Activated naive CD8-positive, alpha-beta T cell treated with anti-CD3 and anti-CD28 coated beads, Interleukin-2, amount 10 ng/mL, durations not matched to agents 7 days and 5 days (primary cell): ENCODE data around the gene CASP4. TPM values are rescaled to one million over a fixed set of nuclear protein-coding genes. Genes with fewer than 3 reads are reported as not detected.
"Not testable (repeated sequence)": the region's sequence is repeated elsewhere in the genome, so short reads cannot be mapped to it uniquely, and the experiment has no call there.

ENCODE experiments used
- ATAC-seq: fragments of 150-1000 bp; cut with Tn5 transposase; one replicate; pipeline ENCODE4 v1.10.0; 2021; ENCODE audit warnings: low read depth, moderate library complexity
- POLR2A ChIA-PET: fragments of 350-600 bp; sonication (Branson Sonifier 250); formaldehyde crosslinking; loops from one replicate; lab custom pipeline; 2021; ENCODE audit warnings: antibody characterized with exemption; lab: Charles Lee
- DNase-seq: peaks from one replicate; pipeline ENCODE4 v3.0.0; 2021
- H3K27ac Mint-ChIP-seq: one replicate; pipeline ENCODE4 v1.8.0; 2022; ENCODE audit warnings: mild to moderate bottlenecking, mixed read lengths
- H3K27me3 Mint-ChIP-seq: one replicate; pipeline ENCODE4 v1.8.0; 2022; ENCODE audit warnings: mild to moderate bottlenecking, moderate library complexity, mixed read lengths
- H3K36me3 Mint-ChIP-seq: one replicate; pipeline ENCODE4 v1.8.0; 2021; ENCODE audit warnings: mild to moderate bottlenecking, mixed read lengths
- H3K4me1 Mint-ChIP-seq: one replicate; pipeline ENCODE4 v1.8.0; 2021; ENCODE audit warnings: mixed read lengths
- H3K4me3 Mint-ChIP-seq: one replicate; pipeline ENCODE4 v1.8.0; 2022; ENCODE audit warnings: mild to moderate bottlenecking, moderate library complexity, mixed read lengths
- H3K9me3 Mint-ChIP-seq: one replicate; pipeline ENCODE4 v1.8.0; 2021; ENCODE audit warnings: mixed read lengths
- total RNA-seq, 2 experiments: library from RNA; stranded (reverse); gene quantifications; one replicate each; pipeline ENCODE4 v1.2.3, GENCODE V29; 2021

Gene CASP4
- total RNA-seq, 2 experiments from 2014 or later: 111 to 115 TPM

DNA sequence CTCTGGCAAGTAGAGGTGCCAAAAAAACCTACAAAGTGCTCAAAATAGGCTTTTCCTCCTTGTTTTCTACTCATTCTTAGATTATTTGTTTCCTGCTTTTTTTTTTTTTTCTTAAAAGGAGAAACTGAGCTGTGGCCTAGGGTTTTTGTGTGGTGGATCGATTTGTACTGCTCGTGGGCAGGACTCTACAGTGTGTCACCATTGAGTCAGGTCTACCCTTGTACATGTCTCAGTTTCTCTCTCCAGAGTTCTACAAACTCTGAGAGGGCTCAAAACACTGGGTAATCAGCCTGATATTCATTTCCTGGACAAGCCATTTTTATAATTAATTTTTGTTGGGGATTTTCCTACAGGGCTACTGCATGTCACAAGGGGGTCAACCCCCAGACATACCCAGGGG is 5.2 kb upstream of the CASP4 start:
- Mint-ChIP-seq H3K4me1 (peaks cover 7% of the 10 kb centered on the region), H3K27ac (no peak overlapping the region), H3K27me3 (peaks cover 2% of the 10 kb centered on the region), H3K9me3 (peaks cover 17% of the 10 kb centered on the region), H3K36me3 (peaks cover 18% of the 10 kb centered on the region), H3K4me3 (no peak overlapping the region)
- DNase-seq (no peak), ATAC-seq (no peak)
- POLR2A ChIA-PET: interaction anchor here (0.6 kb wide), 1 partner anchor 30 kb away, joined by 3 read pairs; no protein-coding TSS in a partner anchor

DNA sequence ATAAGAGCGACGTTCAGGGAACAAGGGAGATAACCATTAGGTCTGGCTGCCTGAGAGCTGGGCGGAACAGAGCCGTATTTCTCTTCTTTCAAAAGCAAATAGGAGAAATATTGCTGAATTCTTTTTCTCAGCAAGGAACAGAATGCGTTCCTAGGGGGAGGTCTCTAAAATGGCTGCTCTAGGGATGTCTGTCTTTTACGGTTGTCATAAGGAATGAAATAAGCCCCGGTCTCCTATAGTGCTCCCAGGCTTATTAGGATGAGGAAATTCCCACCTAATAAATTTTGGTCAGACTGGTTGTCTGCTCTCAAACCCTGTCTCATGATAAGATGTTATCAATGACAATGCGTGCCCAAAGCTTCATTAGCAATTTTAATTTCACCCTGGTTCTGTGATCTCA is 4.5 kb upstream of the CASP4 start:
- POLR2A ChIA-PET: not testable (repeated sequence)

DNA sequence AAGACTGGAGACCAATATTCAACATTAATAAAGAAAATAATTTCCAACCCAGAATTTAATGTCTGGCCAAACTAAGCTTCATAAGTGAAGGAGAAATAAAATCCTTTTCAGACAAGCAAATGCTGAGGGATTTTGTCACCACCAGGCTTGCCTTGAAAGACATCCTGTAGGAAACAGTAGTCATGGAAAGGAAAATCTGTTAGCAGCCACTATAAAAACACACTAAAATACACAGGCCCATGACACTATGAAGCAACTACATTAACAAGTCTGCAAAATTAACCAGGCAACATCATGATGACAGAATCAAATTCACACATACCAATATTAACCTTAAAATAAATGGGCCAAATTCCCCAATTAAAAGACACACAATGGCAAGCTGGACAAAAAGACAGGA is 2.4 kb upstream of the CASP4 start:
- Mint-ChIP-seq H3K9me3 (peaks cover 17% of the 10 kb centered on the region), H3K4me3 (no peak overlapping the region), H3K27me3 (peaks cover 2% of the 10 kb centered on the region), H3K4me1 (peaks cover 18% of the 10 kb centered on the region), H3K27ac (no peak overlapping the region), H3K36me3 (peaks cover 27% of the 10 kb centered on the region)
- ATAC-seq (no peak), DNase-seq (no peak)
- POLR2A ChIA-PET: no interaction called here

More for the DNA sequence above, 4.5 kb upstream of the CASP4 start:
- H3K9me3 Mint-ChIP-seq: peaks cover 17% of the 10 kb centered on the region
- not testable (repeated sequence) for DNase-seq, H3K4me3 Mint-ChIP-seq, H3K4me1 Mint-ChIP-seq, H3K27me3 Mint-ChIP-seq, H3K27ac Mint-ChIP-seq, ATAC-seq
- H3K36me3 Mint-ChIP-seq: peaks cover 18% of the 10 kb centered on the region

DNA sequence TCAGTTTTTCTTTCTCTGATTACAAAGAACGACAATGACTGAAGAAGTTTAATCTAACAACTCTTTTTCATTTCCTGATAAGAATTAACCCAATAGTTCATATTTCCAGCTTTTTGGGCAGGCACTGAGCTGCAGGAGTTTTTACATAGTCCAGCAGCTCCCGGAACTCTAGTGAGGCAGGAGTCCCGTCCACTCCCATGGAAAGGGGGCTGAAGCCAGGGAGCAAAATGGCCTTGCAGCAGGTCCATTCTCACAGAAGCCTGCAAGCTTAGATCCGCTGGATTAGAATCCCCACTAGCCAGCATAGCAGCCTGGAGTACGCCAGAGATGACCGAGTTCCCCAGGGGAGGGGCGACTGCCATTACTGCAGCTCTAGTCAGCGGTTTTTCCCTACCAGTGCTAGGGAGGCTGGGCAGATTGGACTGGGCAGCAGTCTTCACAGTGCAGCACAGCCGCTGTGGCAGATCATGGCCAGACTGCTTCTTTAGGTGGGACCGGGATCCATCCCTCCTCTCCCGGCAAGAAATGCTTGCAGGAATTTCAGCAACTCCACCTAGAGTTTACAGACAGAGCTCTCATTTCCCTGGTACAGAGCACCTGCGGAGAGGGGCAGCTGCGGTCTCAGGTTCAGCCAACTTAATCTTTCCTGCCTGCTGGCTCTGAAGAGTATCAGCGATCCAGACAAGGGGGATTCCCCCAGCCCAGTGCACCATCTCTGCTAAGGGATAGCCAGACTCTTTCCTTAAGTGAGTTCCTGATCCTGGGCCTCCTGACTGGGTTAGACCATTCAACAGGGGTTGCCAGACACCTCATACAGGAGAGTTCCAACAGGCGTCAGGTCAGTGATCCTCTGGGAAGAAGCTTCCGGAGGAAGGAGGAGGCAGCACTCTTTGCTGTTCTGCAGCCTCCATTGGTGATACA is 742 bp upstream of the CASP4 start:
- Mint-ChIP-seq H3K9me3 (peaks cover 13% of the 10 kb centered on the region), H3K27ac (peak overlapping the region; percentile 91), H3K4me1 (peaks cover 26% of the 10 kb centered on the region), H3K4me3 (peak overlapping the region; percentile 89), H3K27me3 (no peaks in the 10 kb centered on the region), H3K36me3 (peaks cover 40% of the 10 kb centered on the region)
- ATAC-seq (no peak), DNase-seq (peak; percentile 26)
- POLR2A ChIA-PET: interaction anchor here (1.4 kb wide), 1 partner anchor 51 kb away, joined by 4 read pairs; no protein-coding TSS in a partner anchor

DNA sequence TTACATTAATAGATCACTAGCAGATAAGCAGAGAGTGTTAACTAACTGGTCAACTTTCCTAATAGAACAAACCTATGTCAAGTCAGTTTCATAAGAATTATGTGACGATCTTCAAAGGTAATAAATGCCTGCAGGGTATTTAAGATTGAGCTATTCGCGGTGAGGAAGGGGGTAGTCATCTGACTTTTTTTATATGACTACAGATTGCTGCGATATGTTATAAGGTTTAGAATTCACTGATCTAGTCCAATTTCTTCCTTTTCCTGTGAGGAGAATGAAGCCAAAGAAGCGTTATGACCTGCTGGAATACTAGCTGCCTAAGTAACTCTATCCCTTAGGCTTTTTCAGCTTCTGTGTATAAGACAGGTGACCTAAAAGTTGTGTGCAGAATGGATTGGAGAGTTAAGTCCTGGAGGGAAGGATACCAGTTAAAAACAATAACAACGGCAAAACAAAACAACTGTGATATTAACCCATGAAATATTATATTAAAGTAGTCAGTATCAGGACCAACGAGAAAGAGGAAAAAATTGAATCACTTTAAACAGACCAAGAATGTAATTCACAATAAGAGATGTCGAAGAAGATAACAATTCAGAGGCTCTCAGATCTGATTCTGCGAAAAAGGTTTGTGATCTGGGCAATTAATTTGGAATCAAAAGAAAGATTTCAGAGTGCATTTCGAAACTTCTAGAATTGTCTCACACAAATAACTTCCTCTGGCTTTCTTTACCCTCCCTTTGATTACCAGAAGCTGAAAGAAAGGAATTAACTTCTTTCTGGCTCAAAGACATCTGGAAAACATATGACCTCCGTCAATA is 630 bp downstream of the CASP4 start:
- no peaks in the 10 kb centered on the region for H3K27me3 Mint-ChIP-seq
- ATAC-seq (peak; percentile 29), DNase-seq (no peak)
- H3K9me3 Mint-ChIP-seq: peaks cover 16% of the 10 kb centered on the region
- H3K4me1 Mint-ChIP-seq: peaks cover 26% of the 10 kb centered on the region
- peaks cover 50% of the 10 kb centered on the region for H3K36me3 Mint-ChIP-seq
- H3K27ac Mint-ChIP-seq: peak overlapping the region; percentile 91
- POLR2A ChIA-PET: interaction anchor here (1.4 kb wide), 1 partner anchor 50 kb away, joined by 4 read pairs; no protein-coding TSS in a partner anchor
- H3K4me3 Mint-ChIP-seq: peak overlapping the region; percentile 89

DNA sequence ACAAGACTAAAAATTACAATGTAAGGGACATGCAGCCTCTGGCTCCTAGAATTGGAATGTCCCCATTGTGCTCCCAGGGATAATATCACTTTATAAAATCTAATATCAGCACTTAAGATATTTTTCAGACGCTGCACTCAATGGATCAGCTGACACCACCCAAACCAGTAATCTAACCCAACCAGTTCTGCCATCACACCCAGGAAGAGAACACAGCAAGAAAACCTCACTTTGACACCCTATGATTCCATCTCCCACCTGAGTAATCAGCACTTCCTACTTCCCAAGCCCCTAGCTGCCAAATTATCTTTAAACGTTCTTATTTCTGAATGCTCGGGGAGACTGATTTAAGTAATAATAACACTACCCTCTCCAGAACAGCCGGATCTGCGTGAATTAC is 2.6 kb downstream of the CASP4 start:
- ATAC-seq (no peak), DNase-seq (no peak)
- Mint-ChIP-seq H3K36me3 (peaks cover 63% of the 10 kb centered on the region), H3K27ac (no peak overlapping the region), H3K4me3 (peak overlapping the region; percentile 54), H3K9me3 (peaks cover 11% of the 10 kb centered on the region), H3K4me1 (peaks cover 30% of the 10 kb centered on the region), H3K27me3 (no peaks in the 10 kb centered on the region)
- POLR2A ChIA-PET: no interaction called here

DNA sequence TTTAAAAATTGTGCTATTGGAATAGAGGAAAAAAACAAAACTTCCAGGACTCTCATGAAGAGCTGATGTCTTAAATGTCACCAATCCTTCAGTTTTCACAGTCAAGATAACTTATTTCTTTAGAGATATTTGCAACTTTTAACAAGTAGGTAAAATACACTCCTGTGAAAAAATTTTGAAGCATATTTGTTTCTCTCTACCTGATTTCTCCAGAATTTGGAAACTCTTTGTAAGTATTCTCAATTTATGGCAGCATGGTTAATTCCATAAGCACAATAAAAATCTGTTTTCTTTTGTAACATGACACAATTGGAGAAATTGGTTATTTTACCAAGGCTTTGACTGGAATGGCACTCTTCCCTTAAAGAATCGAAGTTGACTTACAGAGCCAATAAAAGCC is 4.1 kb downstream of the CASP4 start:
- Mint-ChIP-seq H3K27me3 (no peaks in the 10 kb centered on the region), H3K9me3 (peaks cover 6% of the 10 kb centered on the region), H3K4me3 (no peak overlapping the region), H3K27ac (no peak overlapping the region), H3K36me3 (peaks cover 66% of the 10 kb centered on the region), H3K4me1 (peaks cover 26% of the 10 kb centered on the region)
- DNase-seq (no peak), ATAC-seq (no peak)
- POLR2A ChIA-PET: no interaction called here

DNA sequence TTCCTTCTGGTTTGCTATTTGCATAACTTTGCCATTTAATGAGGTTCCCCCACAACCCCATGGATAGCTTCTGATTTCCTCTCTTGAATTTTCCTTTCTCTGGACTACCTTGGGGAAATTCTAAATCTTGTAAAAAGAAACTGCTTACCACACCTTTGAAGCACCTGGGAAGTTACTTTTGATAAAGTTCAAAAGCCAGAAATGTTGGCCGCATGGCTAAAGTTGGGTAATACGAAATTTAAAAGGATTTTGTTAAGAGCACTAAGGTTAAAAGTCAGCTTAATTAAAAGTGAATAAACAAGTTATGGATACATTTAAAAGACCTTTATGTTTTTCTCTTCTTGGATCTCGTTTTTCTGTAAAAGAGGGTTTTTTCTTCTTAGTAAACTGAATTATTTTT is 5.5 kb downstream of the CASP4 start:
- POLR2A ChIA-PET: no interaction called here
- H3K27ac Mint-ChIP-seq: no peak overlapping the region
- DNase-seq (no peak), ATAC-seq (no peak)
- peaks cover 6% of the 10 kb centered on the region for H3K9me3 Mint-ChIP-seq
- peaks cover 77% of the 10 kb centered on the region for H3K36me3 Mint-ChIP-seq
- no peak overlapping the region for H3K4me3 Mint-ChIP-seq
- no peaks in the 10 kb centered on the region for H3K27me3 Mint-ChIP-seq
- H3K4me1 Mint-ChIP-seq: peaks cover 28% of the 10 kb centered on the region

DNA sequence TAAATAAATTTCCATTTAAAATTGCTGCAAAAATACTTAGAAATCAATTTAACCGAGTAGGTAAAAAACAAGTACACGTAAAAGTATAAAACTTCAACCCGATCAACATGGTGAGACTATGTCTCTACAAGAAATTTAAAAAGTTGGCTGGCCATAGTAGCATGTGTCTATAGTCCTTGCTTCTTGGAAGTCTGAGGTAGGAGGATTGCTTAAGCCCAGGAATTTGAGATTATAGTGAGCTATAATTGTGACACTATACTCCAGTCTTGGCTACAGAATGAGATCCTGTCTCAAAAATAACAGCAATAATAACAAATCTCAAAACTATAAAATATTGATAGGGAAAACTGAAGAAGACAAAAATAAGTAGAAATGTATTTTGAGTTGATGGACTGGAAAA is 11.1 kb downstream of the CASP4 start:
- Mint-ChIP-seq H3K27me3 (no peaks in the 10 kb centered on the region), H3K4me1 (peaks cover 22% of the 10 kb centered on the region), H3K9me3 (peaks cover 2% of the 10 kb centered on the region), H3K4me3 (no peak overlapping the region), H3K36me3 (peaks cover 77% of the 10 kb centered on the region), H3K27ac (no peak overlapping the region)
- DNase-seq (no peak), ATAC-seq (no peak)
- POLR2A ChIA-PET: no interaction called here

DNA sequence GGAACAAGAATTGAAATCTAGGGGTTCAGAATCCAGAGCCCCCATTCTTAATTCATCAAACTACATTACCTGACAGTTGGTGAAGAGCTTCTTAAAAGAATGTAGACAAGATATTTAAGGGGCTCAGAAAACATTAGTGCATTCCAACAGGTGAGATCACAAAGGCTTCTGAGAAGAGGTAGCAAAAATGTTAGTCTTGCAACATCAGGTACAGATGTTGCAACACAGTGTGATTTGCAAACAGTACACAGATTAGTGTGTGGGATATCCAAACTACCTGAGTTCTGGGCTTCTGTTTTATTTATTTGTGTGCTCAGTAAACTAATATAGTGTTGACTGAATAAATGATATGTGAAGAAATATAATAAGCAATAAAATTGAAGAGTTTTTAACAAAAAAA is 11.8 kb downstream of the CASP4 start:
- Mint-ChIP-seq H3K27ac (no peak overlapping the region), H3K36me3 (peaks cover 75% of the 10 kb centered on the region), H3K4me1 (peaks cover 21% of the 10 kb centered on the region), H3K4me3 (no peak overlapping the region), H3K9me3 (peaks cover 2% of the 10 kb centered on the region), H3K27me3 (no peaks in the 10 kb centered on the region)
- no peak for ATAC-seq
- POLR2A ChIA-PET: no interaction called here
- DNase-seq: no peak

DNA sequence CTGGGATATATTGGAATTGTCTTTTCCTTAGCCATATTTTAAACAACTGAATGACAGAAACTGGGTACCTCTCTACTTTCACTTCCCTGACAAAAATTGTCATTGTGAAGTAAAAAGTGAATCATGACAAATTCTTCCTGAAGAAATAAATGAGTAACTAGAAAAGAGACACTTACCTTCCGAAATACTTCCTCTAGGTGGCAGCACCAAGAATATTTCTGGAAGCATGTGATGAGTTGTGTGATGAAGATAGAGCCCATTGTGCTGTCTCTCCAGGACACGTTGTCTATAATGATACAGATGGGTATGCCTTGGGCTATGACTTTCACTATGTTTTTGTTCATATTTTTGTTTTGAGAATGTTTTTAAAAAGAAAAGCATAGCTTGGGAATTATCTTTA is 21.5 kb downstream of the CASP4 start:
- H3K36me3 Mint-ChIP-seq: peaks cover 86% of the 10 kb centered on the region
- no peak overlapping the region for H3K4me3 Mint-ChIP-seq
- H3K27ac Mint-ChIP-seq: no peak overlapping the region
- POLR2A ChIA-PET: no interaction called here
- H3K27me3 Mint-ChIP-seq: no peaks in the 10 kb centered on the region
- peaks cover 1% of the 10 kb centered on the region for H3K9me3 Mint-ChIP-seq
- ATAC-seq (peak; percentile 78), DNase-seq (no peak)
- peaks cover 9% of the 10 kb centered on the region for H3K4me1 Mint-ChIP-seq

DNA sequence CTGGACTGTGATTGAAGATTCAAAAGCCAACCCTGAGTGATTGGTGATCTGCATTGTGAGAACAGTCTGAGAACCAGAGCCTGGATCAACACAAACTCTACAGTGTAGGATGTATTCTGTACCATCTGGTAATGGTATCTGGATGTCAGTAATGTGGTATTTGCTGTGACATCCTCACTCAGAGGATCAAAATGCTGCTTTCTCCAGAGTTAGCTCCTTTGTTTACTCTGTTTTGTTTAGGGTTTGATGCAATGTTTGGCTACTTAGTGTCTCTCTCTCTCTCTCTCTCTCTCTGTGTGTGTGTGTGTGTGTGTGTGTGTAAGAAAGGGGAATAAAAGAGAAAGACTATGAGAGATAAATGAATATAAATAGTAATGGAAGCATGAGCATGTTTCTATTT is 24.3 kb downstream of the CASP4 start:
- peaks cover 66% of the 10 kb centered on the region for H3K36me3 Mint-ChIP-seq
- POLR2A ChIA-PET: interaction anchor here (0.6 to 1.0 kb wide), 3 partner anchors 28 to 542 kb away, joined by 3 to 4 read pairs (median 3); no protein-coding TSS in a partner anchor
- no peaks in the 10 kb centered on the region for H3K27me3 Mint-ChIP-seq
- H3K4me3 Mint-ChIP-seq: no peak overlapping the region
- DNase-seq: no peak
- no peak overlapping the region for H3K27ac Mint-ChIP-seq
- no peak for ATAC-seq
- peaks cover 3% of the 10 kb centered on the region for H3K9me3 Mint-ChIP-seq
- H3K4me1 Mint-ChIP-seq: peaks cover 9% of the 10 kb centered on the region

DNA sequence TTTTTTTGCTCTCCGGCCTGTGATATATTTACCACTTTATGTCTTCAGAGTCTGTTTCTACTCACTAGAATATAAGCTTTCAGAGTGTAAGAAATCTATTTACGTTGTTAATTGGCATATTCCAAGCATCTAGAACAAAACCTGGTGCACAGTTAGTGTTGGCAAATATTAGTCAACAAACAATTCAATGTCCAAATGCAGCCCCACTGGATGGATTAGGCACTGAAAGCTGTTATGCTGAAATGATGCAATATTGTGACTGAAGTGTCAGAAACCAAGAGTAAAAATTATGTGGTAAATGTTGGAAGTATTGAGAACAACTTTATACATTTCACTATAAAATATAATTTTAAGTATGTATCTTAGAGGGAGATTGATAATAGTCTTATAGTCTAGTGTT is 24.8 kb downstream of the CASP4 start:
- ATAC-seq: no peak
- H3K9me3 Mint-ChIP-seq: peaks cover 3% of the 10 kb centered on the region
- H3K27ac Mint-ChIP-seq: no peak overlapping the region
- H3K4me1 Mint-ChIP-seq: peaks cover 9% of the 10 kb centered on the region
- no peak for DNase-seq
- H3K27me3 Mint-ChIP-seq: no peaks in the 10 kb centered on the region
- H3K36me3 Mint-ChIP-seq: peaks cover 63% of the 10 kb centered on the region
- POLR2A ChIA-PET: interaction anchor here (0.6 to 1.0 kb wide), 2 partner anchors 27 to 30 kb away, joined by 3 read pairs; no protein-coding TSS in a partner anchor
- H3K4me3 Mint-ChIP-seq: no peak overlapping the region
